Hematopoietic multipotent progenitor cell treated with erythropoietin and hydrocortisone succinate and interleukin-3 and kit ligand, for 17 days (in vitro differentiated cells): ENCODE results near the gene TLE2.
A peak's percentile ranks its signal among the peaks of the same experiment; 100 is the strongest.

ENCODE experiments used
- DNase-seq: peaks from one replicate; pipeline ENCODE4 v3.0.0-alpha.2; 2015; ENCODE audit warnings: low spot score

TLE2 gene

DNA sequence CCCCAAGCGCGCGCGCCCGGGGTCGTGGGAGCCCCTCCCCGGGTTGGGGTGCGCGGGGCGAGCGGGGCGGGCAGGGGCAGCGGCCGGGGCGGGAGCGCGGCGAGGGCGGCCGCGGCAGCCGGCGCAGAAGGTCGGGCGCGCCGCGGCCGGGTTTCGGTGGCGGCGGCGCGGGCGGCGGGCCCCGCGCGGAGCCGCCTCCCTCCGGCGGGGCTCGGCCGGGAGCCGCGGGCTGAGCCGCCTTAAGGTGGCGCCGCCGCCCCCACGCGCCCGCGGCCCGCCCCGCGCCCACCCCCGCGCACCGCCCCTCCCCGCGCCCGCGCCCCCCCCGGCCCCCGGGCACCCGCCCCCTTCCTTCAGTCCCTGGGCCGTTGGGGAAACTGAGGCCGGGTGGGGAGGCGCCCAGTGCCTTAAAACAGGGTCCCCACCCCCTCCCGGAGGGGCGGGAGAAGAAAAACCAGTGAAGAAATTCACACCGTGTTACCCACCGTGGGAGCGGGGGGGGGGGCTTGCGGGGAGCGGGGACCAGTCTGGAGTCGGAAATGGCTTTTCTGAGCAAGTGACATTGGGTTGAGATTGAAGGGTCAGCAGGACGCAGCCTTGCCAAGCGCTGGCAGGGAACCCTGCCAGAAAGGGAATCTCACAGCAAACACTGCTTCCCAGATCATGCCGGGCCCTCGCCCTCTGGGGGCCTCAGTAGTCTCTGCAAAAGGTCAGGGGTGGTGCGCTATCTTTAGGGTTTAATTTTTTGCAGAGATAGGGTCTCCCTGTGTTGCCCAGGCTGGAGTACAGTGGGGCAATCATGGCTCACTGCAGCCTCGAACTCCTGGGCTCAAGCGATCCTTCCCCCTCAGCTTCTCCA is at the start of gene TLE2:
Gene TLE2 (minus strand): TSS at position 216 of the 859 bp plus-strand sequence. CDS start 376 bp downstream, outside the sequence.
- no peak for DNase-seq

DNA sequence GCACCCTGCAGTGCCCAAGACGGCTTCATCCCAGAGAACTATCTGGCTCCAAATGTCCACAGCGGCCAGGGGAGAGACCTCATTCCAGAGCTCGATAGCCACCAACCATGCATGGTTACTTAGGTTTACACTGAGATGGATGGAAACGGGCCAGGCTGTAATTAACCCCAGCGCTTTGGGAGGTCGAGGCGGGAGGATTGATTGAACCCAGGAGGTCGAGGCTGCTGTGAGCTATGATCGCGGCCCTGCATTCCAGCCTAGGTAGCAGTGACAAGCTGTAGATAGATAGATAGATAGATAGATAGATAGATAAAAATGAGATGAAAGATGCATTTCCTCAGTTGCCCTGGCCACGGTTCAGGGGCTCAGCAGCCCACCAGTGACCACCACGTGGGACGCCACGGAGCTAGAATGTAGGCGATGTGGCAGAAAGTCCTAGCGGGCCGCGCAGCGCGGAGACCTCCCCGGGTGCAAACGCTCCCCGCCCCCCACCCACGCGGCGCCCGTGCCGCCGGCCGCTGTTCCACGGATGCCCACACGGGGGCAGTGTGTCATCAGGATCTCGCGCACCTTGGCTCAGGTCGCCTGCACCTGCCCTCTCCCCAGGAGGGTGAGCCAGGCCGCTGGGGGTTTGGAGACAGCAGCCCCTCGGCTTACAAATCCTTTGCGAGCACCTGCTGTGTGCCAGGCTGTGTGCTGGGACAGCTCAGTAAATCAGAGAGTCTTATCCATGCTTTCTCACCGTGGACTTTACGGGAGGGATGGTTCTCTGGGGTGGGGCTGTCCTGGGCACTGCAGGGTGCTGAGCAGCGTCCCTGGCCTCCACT is 46.7 kb upstream of the TLE2 start:
- DNase-seq: peak; percentile 52

DNA sequence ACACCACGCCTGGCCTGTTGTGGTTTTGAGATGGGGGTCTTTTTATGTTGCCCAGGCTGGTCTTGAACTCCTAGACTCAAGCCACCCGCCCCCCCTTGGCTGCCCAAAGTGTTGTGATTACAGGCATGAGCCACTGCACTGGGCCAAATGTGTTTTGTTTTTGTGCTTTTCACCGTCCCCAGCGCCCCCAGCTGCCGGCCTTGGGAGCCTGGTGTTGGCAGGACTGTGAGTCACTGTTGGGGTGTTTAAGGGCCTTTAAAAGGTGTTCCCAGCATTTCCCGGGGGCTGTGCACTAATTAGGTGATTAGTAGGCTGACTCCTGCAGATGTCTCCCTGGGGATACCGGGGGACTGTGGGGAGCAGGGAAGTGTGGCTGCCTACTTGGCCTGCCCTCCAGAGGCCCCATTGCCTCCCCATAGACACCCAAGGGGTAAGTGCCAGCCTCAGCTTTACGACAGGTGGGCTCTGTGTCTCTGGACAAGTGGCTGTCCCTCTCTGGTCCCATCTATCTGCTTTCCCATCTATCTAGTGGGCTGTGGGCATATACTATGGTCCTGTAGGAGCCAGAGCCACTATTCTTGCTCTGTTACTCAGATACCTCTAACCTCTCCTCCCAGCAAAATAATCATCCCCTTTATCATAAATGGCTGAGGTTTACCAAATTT is 45.0 kb upstream of the TLE2 start:
- DNase-seq: no peak

DNA sequence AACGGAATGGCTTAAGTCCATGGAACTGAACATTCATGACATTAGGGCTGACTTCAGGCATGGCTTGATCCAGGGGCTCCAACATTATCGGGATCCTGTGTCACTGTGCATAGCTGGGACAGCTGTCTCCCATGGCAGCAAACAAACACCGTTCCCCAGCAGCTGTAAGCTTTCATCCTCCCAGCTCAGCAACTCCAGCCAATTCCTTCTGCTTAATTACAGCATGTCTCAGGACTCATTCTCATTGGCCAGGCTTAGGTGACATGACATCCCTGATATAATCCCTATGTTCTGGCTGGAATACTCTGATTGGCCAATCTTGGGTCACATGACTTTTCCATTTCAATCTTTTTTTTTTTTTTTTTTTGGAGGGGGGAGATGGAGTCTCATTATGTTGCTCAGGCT is 44.1 kb upstream of the TLE2 start:
- no peak for DNase-seq

DNA sequence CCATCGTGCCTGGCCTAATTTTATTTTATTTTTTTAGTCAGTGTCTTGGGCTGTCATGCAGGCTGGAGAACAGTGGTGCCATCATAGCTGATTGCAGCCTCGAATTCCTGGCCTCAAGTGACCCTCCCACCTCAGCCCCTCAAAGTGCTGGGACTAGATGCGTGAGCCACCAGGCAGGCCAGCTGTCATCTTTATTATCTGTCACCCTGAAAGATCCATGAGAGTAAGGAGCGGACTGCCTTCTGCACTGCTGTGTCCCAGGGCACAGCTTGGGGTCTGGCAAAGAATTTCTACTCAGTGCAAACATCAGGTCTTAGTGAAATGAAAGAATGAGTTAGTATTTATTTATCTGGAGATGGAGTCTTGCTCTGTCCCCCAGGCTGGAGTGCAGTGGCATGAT is 42.7 kb upstream of the TLE2 start:
- DNase-seq: no peak

DNA sequence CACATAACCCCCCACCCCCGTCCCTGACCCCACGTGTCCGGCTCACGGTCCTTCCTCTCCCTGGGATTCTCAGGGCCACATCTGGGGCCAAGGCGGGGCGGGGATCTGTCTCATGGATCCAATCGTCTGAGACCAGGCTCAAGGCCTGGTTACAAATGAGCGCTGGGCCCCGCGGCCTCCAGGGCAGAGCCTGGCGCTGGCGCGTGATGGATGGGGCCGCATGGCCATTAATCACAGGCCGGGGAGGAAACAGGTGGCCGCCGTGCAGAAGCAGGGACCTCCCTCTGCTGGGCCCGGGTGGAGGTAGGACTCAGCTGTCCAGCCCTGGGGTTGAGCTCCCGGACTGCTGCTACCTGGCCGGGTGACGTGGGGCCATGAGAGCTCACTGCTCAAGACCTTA is 39.0 kb upstream of the TLE2 start:
- no peak for DNase-seq

DNA sequence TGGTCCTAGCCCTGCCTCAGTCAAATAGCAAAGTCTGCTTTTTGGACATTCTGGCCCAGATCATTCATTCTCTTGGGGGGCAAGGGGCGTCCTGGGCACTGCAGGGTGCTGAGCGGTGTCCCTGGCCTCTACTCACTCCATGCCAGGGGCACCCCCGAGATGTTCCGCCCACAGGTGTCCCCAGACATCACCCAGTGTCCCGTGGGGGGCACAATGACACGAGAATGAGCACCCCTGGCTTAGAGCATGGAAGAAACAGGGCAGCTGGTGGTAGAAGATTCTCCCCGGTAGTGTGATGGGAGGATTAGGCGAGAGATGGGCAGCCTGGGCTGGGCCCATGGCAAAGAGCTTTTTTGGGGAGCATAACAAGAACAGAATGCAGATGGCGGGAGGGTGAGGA is 38.5 kb upstream of the TLE2 start:
- no peak for DNase-seq

DNA sequence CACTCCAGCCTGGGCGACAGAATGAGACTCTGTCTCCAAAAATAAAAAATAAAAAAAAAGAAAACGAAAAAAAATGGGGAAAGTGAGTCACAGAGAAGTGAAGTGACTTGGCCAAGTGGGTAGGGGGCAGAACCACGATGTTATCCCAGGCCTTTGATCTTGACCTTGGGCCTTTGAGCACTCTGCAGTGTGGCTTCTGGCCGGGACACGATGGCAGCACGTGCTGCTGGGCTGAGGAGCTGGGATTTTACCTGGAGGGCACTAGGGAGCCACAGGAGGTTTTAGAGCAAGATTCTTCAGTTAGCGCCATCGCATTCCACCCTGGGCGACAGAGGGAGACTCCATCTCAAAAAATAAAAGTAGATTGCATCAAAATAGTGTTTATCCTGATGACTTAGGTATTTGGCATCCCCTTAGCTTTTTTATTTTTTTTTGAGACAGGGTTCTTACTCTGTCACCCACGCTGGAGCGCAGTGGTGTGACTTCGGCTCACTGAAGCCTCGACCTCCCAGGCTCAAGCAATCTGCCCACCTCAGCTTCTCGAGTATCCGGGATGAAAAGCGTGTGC is 37.5 kb upstream of the TLE2 start:
- DNase-seq: no peak

DNA sequence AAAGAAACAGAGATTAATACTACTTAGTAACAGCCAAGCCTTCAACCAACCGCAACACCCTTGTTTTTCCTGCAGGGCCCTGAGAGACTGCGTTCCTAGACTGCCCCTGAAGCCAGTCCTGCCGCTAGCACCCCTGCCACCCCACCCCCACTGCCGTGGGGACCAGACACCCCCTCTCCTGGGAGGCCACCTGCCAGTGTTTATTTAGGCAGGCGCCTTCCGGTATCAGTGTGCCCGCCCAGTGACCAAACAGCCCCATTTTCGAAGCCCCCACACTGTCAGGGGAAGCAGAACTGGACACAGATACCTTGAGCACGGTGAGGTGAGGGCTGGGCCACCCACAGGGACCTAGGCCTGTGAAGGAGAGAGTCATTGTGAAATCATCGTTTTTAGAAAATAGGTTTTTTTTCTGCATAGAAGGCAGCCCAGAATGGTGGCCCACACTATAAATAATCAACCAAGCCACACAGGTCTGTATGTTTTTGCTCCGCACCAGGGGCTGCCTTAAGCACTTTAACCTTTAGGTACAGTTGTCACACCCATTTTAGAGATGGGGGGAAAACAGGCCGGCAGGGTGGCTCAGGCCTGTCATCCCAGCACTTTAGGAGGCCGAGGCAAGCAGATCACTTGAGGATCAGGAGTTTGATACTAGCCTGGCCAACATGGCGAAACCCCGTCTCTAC is 36.7 kb upstream of the TLE2 start:
- DNase-seq: no peak

DNA sequence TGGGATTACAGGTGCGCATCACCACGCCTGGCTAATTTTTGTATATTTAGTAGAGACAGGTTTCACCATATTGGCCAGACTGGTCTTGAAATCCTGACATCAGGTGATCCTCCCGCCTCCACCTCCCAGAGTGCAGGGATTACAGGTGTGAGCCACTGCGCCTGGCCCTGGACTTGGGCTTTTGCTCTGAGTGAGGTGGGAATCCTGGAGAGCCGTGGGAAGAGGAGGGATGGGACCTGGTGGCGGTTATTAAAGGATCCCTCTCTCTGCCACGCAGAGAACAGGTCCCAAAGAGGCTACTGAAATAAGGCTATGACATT is 34.9 kb upstream of the TLE2 start:
- no peak for DNase-seq

DNA sequence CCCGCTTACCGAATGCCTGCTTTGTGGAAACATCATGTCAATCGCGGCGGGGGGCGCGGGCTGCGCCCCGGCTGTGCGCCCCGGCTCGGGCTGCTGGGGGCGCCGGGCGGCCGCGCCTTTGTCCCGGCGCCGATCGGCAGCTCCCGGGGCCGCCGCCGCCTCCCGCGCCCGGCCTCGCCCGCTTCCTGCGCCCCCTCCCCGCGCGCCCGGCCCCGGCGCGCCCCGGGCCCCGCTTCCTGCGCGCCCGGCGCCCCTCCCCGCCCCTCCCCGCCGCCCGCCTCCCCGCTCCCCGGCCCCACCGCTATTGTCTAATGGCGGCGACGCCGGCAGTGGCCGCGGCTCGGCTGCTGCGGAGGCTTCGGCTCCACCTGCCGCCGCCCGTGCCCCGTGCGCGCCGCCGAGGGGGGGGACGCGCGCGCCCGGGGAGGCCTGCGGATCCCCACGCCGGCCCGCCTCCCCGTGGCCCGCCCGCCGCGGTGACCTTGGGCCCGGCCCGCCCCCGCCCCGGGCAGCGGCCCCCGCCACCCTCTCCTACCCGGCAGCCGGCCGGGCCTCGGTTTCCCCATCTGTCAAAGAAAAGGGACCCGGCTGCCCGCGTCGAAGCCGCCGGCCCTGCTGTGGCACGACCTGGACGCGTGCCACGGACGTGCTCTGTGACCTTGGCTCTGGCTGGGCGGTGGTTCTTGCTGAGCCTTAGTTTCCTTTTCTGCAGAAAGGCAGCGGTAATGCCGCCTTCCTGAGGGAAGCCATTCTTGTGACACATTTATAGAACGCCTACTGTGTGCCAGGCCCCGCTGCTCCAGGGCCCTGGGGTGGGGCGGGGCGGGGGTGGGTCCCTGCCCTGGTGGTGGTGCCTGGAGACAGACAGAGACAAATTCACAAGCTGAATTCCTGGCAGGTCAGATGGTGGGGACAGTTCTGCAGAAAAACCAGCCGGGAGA is 33.4 kb upstream of the TLE2 start, which contains the start of gene TLE5:
Gene TLE5 (minus strand): TSS at position 331 of the 941 bp plus-strand sequence. CDS start 295 bp downstream, at position 36.
- peak; percentile 54 for DNase-seq

DNA sequence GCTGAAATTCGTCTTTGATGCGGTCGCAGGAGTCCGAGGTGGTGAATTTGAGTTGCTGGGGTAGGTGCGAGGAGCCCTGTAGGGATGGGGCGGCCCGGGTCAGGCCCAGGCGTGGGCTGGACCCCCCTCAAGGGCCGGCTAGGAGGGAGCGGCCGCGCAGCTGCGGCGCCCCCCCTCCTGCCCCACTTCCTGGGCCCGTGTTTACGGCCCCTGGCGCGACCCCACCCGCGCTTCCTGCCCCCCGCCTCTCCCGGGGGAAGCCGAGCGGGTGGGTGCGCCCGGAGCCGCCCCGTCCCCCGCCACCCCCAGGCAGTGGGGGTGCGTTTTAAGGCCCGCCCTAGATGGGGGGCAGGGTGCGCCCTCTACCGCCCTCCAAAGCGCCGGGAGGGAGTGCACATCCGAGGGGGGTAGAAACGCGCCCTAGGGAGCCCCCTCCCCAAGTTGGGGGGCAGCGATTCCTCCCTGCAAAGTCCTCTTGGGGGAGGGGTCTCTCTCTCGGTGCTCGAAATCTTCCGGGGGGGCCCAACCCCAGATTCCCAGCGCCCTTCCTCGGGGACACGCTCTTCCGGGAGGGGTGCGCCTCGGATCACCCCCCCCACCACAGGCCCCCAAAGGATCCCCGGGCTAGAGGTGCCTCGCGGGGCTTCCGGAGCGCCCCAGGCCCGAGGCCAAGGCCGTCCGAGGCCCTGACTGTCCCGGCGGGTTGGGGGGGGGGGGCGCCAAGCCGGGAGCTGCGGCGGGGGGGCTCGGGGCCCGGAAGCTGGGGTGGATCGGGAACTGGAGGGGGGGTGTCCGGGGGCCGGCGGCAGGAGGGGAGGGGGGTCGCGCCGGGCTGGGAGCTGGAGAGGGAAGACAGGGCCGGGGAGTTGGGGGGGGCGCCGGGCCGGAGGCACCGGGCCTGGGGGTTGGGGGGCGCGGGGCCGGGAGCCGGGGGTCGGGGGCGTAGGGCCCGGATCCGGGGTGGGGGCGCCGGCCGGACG is 32.4 kb upstream of the TLE2 start:
- peak; percentile 70 for DNase-seq

DNA sequence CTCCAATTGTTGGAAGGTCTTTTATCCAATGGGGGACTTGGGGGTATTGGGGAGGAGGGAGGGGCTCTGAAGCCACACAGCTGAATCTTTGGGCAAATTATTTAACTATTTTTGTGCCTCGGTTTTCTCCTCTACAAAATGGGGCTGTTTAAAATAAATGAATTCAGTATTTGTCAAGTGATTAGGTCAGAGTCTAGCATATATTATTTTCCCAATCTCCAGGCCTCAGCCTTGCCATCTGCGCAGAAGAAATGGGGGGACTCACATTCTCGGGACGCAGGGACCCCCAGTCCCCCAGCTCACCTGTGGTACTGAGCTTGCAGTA is 31.7 kb upstream of the TLE2 start:
- DNase-seq: no peak

DNA sequence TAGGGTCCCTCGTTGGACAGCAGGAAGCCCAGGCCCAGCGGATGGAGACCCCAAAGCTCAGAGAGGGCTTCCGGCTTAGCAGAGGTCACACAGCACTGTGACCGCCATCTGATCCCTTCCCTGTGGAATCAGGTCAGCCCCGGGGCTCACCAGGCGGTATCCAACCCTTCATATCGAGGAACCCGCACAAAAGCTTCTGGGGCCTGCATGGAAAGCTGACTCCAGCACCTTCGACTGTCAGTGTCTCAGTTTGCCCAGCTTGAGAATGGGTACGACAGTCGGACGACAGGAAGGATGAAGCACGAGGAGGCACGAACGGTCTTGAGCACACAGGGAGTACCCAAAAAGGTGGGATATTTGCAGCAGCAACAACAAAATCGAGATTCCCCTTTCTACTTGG is 30.6 kb upstream of the TLE2 start:
- no peak for DNase-seq

DNA sequence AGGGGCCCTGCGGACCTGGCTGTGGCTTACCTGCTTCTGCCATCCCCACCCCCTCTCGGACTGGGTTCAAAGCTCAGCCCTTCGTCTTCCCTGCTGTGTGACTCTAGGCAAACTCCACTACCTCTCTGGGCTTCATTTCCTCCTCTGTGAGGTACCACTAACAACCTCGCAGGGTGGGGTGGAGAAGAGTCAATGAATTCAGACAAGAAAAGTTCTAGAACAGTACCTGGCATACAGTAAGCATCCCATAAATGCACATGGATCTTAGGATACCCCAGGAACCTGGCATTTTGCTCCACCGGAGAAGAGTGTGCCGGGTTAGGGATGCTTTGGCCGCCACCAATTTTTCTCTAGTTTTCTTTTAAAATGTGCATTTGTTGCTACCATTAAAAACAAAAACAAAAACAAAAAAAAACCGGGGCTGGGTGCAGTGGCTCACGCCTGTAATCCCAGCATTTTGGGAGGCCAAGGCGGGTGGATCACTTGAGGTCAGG is 29.8 kb upstream of the TLE2 start:
- no peak for DNase-seq

DNA sequence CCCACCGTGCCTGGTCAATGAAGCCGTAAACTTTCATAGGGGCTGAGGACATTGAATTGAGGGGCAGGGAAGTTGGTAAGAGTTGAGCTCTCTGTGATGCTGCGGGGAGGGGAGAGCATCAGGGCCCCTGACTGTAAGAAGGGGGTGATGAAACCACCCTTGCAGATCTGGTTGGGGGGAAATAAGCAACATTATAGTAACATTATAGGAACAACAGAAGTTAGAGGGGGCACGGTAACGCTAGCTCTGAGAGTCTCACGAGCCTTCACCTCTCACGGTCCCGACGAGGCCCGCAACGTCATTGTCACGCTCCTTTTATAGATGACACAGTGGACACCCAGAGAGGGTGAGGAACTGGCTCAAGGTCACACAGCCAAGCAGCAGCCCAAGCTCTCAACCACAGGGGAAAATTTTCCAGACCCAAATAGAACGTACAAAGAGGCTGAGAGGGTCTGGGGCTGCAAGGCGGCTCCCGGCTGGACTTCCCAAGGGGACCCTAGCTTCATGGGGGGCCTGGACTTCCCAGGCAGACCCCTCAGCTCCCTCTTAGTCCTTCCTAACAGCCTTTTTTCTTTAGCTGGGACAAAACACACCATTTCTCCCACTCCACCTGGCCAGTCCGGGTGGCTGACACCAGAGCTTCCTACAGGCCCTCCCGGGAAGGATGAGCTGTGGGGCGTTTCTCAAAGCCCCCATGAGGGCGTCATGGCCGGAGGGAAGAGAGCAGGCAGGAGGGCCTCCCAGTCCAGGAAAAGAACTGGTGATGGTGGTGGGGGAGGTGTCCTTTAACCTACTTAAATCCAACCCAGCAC is 29.1 kb upstream of the TLE2 start:
- DNase-seq: no peak

DNA sequence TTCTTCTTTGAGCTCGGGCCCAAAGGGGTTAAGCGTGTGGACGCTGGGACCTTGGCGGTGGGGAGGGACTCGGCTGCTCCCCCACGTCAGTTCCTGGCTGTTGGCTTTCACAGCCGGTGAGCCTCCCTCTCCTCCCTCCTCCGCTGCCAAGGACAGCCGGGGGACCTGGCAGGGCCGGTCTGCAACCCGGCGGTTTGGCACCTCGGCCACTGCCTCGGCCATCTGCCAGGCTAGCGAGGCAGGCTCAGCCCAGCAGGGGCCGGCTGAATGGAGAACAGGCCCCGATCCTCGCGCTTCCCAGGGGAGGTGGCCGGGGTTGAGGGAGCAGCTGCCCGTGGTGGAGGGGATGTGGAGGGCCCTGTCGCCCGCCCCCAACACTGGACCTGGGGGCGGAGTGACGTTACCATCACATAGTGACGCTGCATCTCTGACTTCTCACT is 28.2 kb upstream of the TLE2 start:
- no peak for DNase-seq

DNA sequence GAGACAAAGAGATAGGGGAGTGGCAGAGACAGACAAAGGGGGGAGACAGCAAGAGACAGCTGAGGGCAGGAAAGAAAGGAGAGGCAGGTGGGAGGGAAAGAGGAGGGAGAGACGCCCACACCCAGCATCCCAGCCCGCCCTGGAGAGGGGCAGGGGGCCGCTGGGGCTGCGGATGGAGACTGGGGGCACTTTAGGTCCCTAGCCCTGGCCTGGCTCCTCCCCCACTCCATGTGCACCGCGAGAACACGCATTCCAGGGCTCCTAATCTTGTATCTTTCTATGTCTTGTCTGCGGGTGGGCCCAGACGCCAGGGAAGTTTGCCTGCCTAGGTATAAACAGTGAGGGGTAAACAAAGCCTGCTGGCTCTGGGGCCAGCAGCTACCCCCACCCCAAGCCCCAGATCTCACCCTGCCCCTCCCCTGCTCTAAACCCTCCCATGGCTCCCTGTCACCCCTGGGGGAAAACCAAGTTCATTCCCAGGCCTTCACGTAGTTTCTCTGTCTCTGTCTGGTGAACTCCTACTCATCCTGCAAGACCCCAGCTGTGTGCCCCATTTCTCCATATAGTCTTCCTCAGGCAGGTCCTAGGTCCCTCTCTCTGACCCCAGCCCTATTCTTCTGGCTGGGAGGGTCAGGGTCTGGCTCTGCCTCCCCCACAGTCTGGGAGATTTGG is 27.5 kb upstream of the TLE2 start:
- DNase-seq: no peak
